GM18867 (cell line): ENCODE data around the gene SHROOM1.

Experiments
- ATAC-seq: cut with Tn5 transposase; IDR thresholded peaks from one replicate; pipeline ENCODE4 v1.9.1; 2021; ENCODE audit warnings: mild to moderate bottlenecking, moderate library complexity; ENCODE audit not compliant: unreplicated experiment

Gene SHROOM1

DNA sequence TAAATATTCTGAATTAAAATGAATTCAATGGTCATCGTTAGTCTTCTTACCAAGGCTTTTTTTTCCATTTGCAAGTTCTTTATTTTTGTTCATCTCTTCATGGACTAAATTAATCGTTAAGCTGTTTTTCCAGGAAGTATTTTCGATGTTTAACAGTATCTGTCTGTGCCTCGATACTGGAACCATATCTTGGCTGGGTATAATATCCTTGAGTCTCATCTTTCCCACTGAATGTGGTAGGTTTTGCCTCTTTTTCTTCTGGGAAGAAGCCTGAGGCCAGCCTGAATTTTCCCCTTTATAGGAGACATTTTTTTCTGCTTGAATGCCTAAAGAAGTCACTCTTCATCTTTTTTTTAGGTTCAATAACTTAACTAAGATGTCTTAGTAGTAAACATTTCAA, 49.4 kb downstream of the SHROOM1 start:
- no peak for ATAC-seq

DNA sequence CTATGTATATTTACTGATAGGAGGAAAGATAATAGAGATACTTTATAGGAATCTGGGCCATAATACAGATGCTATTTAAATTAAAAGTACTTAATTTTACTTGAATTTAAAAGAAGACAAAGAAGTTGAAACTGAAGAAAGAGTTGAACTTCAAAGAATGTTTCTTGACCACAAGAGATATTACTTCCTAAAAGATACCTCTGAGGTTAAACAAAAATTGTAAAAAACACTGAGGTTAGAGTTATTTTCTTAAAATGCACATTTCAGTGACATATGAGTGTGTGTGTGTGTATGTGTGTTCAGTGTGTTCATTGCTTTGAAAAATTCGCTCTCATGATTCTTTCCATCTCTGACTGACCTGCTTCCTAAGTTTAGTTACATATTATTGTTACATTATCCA, 49.9 kb downstream of the SHROOM1 start:
- ATAC-seq = no peak

DNA sequence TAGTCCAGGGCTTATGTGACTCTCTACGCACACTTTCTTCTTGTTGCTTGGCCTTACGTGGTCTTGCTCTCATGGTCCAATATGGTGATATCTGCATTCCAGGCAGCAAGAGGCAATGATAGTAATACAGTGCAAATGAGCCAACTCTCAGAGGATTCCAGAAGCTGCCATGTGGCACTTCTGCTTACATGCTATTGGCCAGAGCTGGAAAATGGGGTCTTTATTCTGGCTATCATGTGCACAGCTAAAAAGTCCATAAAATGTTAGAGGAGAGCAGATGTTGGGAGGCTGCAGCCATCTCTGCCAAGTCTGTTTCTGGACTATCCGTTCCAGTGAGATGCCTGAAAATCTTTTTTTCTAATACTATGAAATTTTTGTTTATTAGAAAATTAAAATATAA, 50.5 kb downstream of the SHROOM1 start:
- no peak for ATAC-seq

DNA sequence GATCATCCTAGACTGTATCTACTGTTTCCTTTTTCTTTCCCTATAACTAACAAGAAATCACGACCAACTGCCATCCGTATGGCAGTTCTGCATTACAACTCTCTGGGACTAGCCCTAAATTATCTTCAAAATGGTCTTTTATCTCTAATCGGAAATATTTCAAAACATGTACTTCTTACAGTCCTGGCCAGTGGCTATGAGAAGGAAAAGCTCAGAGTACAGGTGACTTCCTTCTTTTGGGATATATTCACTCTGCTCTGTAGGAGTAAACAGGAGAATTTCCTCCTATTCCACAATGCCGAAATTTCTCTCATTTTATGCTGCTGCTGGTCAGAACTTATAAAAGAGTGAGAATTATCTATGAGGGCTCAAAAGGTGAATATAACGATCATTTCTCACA, 51.6 kb downstream of the SHROOM1 start:
- ATAC-seq = no peak

DNA sequence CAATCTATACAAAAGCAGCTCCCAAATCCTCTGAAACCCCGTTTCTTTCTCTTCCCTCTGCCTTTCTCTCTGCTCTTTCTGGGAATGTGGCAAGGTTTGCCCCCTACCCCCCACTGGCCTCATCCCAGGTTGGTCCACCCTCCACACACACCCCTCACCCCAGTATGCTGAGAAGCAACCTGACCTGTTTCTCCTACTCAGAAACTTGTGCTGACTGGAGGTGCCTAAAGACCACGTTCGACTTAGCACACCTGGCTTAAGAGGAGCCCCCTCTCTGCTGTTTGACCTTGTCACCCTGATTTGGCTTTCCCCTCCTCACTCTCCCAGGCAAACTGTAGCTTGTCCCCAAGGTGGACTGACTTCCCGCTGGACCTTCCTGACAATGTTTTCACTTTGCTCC, 52.3 kb downstream of the SHROOM1 start:
- no peak for ATAC-seq

DNA sequence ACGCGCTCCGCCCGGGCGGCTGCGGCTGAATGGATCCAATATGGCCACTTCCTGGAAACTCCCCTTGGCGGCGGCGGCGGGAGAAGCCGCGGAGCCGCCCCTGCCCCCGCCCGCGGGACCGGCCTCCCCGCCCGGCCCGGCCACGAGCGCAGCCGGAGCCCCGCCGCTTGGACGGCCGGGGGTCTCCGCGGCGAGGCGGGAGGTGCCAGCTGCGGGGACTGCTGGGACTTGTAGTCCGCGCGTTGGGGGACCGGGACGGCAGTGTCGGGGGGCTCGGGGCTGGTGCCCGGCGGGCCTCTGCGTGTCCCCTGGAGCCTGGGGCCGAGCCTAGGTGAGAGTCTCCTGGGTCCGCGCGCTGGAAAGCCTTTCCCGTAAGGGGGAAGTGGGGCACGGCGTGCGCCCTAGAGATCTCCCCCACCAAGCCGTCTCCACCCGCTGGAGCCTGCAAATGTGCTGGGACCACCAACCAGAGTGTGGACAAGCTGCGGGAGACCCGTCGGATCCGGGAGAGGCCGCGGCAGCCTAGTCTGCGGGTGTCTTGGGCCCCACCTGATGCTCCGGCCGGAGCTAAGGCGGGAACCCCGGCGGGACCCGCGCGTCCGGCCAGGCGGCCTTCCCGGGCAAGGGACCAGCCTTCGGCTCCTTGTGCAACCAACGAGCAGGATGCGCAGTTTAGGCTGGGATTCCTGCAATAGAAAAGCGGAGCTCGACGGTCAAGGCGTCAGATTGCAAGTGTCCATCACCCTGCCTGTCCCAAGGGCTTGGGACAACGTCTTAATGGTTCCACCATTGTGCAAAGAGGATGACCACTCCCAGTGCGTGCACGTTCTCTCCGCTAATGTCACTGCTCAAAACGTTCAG, 53.0 kb downstream of the SHROOM1 start, which contains the start of gene SEPTIN8:
TSS of gene SEPTIN8 (minus strand) at position 31 of the 861 bp plus-strand sequence. CDS start 102 bp downstream, outside the sequence.
- ATAC-seq = peak; percentile 60

DNA sequence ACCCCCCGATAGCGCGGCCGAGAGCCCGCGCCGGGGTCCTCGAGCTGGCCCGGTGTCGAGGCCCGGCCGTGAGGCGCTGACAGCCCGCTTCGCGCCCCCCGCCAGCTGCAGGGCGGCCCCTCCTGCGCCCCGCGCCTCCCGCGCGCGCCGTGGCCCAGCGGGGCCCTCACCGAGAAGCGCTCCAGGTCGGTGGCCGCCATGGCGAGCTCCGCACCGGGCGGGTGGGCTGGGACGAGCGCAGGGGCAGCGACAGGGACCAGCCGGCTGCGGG, 53.6 kb downstream of the SHROOM1 start:
- no peak for ATAC-seq

DNA sequence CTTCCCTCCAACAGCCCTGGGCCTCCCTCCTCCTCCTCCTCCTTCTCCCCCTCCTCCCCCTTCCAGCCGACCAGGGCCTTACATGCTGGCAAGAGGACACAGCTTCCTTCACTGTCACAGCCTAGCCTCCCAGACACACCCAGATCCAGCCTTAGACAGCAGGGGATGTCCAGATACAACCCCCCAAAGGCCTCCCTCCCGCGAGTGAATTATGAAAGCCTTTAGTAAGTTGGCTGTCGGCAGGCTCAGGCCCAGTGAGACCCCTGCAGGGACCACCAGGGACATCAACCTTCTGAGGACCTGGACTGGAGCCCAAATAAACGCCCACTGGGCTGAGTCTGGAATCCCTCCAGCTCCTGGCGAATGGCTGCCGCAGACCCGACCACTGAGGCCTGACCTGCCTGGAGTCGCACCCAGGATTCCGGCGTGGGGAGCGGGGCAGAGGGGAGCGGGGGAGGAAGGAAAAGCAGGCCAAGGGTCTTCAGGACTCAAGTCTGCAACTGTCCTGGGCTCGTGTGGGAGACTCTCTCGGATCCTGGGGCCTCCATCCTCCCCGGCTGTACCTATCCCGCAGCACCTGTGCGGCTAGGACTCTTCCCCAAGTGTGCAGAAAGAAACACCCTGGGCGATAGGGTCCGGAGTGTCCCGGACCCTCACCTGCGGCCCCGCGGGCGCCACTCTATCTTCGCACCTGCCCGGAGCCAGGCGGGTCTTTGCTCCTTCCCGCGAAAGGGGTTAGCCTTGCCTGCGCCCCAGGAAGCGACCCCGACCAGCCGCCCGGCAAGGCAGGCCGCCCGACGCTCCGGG, 54.1 kb downstream of the SHROOM1 start:
- ATAC-seq = peak; percentile 1

DNA sequence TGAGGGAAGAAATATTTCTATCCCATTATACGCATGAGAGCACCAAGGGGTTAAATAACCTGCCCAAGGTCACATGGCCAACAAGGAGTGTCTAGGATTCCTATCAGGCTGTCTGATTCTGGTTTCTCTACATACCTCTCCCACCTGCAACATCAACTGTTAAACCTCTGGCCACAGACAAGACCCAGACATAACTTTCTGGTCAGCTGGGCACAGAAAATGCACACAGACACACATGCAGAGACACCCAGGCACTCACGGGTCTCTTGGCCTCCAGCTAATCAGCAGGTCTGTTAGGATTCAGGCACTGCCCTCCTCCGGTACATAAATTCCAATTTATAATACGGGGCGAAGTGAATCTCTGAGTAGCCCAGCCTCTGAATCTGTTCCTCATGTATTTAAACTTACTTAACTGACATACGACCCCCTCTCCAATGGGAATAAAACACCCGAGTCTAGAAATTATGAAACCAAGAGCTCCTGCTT, 54.9 kb downstream of the SHROOM1 start:
- ATAC-seq = no peak

DNA sequence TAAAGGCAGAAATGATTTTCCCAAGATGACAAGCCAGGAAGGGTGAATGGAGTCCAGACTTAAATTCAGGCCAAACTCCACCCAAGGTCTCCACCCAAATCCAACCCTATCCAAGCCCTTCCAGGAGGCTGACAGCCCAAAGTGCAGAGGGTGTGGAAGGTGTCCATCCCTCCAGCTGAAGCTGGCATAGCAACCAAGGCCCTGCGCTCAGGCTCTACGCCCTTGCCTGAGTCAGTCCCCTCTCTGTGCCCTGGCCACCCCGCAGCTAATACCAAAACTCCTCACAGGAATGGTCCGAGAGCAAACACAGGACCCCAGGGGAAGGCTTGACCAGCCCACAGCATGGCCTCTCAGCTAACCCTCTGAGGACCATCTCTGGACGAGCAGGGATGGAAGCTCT, 55.6 kb downstream of the SHROOM1 start:
- ATAC-seq = no peak

DNA sequence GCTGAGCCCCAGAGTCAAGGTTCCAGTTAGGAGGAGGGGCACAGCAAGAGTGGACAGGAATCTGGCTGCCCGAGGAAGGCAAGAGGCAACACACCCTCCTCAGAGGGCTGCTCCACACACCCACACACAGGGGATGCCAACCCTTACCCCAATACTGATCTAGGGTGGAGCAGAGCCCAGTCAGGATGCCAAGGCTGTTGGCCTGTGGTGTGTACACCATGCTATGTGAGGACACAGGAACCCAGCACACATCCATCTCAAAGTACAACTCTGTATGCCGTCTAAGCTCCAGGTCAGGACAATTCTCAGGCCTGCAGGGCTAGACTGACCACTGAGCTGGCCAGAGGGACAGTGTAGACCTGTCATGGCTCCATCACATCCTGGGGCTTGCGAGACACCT, 56.0 kb downstream of the SHROOM1 start:
- ATAC-seq = no peak

DNA sequence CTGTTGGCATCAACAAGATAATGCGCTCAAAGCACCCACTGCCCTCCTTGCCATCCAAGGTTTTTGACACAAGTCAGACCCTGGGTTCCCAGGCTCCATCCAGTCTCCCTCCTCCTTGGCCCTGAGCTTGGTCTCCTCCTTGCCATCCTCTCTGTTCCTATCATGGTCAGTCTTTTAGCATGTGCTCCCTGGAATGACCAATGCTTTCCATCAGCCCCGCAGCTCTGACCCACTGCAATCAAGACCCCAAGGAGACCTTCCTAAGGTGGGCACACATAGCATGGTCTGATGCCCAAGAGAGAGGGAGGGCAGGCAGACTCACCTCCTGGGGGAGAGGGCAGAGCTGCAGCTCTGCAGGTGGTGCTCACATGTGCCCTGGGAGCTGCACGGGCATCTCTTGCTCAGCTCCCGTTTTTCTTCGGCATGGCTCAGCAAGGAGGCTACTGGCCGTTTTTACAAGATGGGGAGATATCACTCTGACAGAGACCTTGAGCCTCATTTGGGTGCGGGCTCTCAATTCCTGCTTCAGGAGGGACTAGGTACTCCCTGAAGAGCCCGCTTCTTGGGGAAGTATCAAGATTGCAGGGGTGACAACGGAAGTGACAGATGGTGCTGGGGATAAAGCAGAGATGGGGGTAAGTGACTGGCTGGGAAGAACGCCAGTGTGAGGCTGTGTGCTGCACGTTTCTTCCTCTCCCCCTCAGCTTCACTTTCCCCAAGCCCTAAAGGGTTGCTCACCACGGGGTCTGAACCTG, 56.7 kb downstream of the SHROOM1 start:
- ATAC-seq = no peak

DNA sequence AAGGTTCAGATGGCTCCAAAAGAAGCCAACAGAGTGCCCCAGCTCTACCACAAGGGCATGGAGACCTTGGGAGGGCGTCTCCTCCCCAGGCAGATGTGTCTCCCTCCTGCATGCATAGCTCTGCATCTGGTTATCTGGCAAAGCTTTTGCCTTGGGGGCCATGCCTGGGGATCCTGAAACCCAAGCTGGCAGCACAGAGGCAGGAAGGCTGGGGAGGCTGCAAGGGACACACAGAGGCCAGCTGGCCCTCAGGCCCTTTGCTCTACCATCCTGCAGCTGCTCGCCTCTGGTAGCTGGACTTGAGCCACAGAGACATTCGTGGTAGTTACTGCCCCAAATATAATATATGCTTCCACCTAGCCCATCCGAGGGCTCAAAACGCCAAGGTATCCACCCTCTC, 57.3 kb downstream of the SHROOM1 start:
- ATAC-seq = no peak

DNA sequence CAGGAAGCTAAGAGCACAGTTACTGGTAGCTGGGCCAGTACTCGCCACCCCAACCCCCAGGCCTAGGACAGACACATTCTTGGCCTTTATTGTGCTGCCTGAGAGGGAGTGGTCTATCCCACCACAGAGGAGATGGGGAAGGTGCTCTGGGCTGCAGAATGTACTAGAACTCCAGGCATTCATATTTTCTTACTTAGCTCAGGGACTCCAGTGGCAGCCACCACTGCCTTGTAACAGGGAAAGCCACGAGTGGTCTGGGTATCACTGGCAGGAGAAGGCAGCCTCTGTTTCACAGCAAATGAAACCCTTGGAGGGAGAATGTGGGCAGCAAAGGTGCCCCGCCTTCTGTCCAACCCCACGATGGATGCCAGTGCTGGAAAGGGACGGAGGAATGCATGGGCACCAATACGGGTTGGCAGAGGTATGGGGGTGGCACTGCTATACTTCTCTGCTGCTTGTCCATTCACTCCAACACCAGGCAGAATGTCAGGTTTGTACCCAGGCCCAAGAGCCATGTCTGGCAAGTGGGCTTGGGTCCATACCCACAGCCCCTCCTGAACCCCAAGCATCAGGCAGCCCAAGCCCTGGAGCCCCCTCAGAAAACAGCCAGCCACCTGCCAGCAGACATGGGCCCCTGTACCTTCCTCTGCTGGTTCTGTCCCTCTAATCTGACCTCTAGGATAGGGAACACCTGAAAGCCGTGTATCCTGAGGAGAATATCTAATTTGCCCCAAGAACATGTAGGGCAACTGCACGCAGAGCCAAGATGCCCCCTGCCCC, 58.0 kb downstream of the SHROOM1 start:
- ATAC-seq = no peak
